Activated naive CD4-positive, alpha-beta T cell treated with anti-CD3 and anti-CD28 coated beads, Interleukin-2, amount 10 ng/mL, durations not matched to agents 7 days and 5 days (primary cell): ENCODE data around the gene MTHFD1.

Source experiments
- CTCF ChIA-PET: fragments of 350-600 bp; sonication (Branson Sonifier 250); formaldehyde crosslinking; loops from one replicate; lab custom pipeline; 2021; ENCODE audit warnings: antibody characterized with exemption; lab: Charles Lee
- DNase-seq: peaks from one replicate; pipeline ENCODE4 v3.0.0-alpha.2; 2020
- H3K27ac Mint-ChIP-seq: one replicate; pipeline ENCODE4 v1.8.0; 2021; ENCODE audit warnings: mild to moderate bottlenecking, moderate library complexity, mixed read lengths
- H3K27me3 Mint-ChIP-seq: one replicate; pipeline ENCODE4 v1.8.0; 2021; ENCODE audit warnings: mild to moderate bottlenecking, mixed read lengths
- H3K36me3 Mint-ChIP-seq: one replicate; pipeline ENCODE4 v1.8.0; 2021; ENCODE audit warnings: mixed read lengths
- H3K4me1 Mint-ChIP-seq: one replicate; pipeline ENCODE4 v1.8.0; 2021; ENCODE audit warnings: mixed read lengths
- H3K4me3 Mint-ChIP-seq: one replicate; pipeline ENCODE4 v1.8.0; 2021; ENCODE audit warnings: mild to moderate bottlenecking, moderate library complexity, mixed read lengths
- H3K9me3 Mint-ChIP-seq: one replicate; pipeline ENCODE4 v1.8.0; 2021; ENCODE audit warnings: mixed read lengths

Gene MTHFD1

GRCh38 chr14:64501411-64502171 lies 113.4 kb downstream of the MTHFD1 start:
- H3K4me3 Mint-ChIP-seq: peak overlapping the region; percentile 90
- no peaks in the 10 kb centered on the region for H3K9me3 Mint-ChIP-seq
- DNase-seq: peak; percentile 23
- H3K27ac Mint-ChIP-seq: peak overlapping the region; percentile 100
- peaks cover 4% of the 10 kb centered on the region for H3K27me3 Mint-ChIP-seq
- CTCF ChIA-PET: interaction anchor here (0.6 to 2.8 kb wide), 6 partner anchors 10 to 157 kb away, joined by 3 to 15 read pairs (median 4); no protein-coding TSS in a partner anchor
- H3K36me3 Mint-ChIP-seq: peaks cover 57% of the 10 kb centered on the region
- H3K4me1 Mint-ChIP-seq: peaks cover 55% of the 10 kb centered on the region

DNA sequence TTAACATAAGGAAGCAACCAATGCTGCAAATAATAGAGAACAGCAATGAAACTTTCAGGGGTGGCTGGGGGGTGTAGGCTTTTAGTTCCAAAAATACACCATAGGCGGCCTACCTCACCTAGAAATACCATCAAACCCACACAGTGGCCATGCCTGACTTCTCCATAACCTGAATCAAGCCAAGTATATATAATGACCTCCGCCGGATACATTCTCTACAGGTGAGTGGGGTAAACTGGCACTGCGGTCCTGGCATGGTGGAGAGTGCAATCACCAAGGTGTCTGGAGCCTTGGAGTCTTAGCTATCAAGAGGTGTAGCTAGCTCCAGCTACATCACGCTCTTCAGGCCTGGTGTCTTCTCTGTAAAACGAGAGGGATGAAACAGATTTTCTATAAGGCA lies 114.3 kb downstream of the MTHFD1 start:
- Mint-ChIP-seq H3K9me3 (no peaks in the 10 kb centered on the region), H3K36me3 (peaks cover 57% of the 10 kb centered on the region), H3K4me3 (peak overlapping the region; percentile 90), H3K27me3 (peaks cover 4% of the 10 kb centered on the region), H3K4me1 (peaks cover 57% of the 10 kb centered on the region), H3K27ac (peak overlapping the region; percentile 100)
- CTCF ChIA-PET: interaction anchor here (0.6 to 2.8 kb wide), 6 partner anchors 9 to 158 kb away, joined by 3 to 15 read pairs (median 6); partner anchors contain the start of gene AKAP5
- peak; percentile 44 for DNase-seq

DNA sequence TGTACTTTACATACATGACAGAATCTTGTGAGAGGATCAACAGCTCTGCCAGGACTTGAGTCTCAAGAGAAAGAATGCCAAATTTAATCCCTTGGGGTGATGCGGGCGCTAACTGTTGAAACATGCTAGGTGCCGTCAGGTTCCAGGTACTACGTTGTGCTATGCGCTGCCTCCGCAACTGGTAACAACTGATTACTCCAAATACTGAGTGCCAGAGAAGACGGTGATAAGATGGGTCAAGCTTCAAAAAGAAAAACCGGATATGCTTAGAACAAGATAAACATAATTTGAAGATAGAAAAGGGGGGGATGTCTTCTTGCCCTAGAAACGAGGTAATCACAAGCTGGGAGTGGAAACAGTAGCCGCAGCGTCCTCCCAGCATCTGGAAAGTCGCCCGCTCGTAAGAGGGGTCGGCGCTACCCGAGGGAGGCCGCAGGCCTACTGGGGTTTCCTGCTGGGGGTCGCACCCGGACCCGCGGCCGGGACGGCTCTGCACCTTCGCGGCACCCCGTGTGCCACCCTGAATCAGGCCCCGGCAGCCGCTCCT lies 114.8 kb downstream of the MTHFD1 start:
- peaks cover 4% of the 10 kb centered on the region for H3K27me3 Mint-ChIP-seq
- H3K9me3 Mint-ChIP-seq: no peaks in the 10 kb centered on the region
- peak; percentile 49 for DNase-seq
- CTCF ChIA-PET: interaction anchor here (0.6 to 2.8 kb wide), 5 partner anchors 8 to 134 kb away, joined by 3 to 15 read pairs (median 6); partner anchors contain the start of gene AKAP5
- H3K4me3 Mint-ChIP-seq: peak overlapping the region; percentile 90
- peak overlapping the region; percentile 100 for H3K27ac Mint-ChIP-seq
- peaks cover 57% of the 10 kb centered on the region for H3K4me1 Mint-ChIP-seq
- peaks cover 55% of the 10 kb centered on the region for H3K36me3 Mint-ChIP-seq

- Mint-ChIP-seq H3K9me3 (no peaks in the 10 kb centered on the region), H3K4me1 (peaks cover 62% of the 10 kb centered on the region), H3K36me3 (peaks cover 52% of the 10 kb centered on the region), H3K27me3 (peaks cover 4% of the 10 kb centered on the region), H3K4me3 (peak within 1 kb of the TSS; percentile 90), H3K27ac (peak within 1 kb of the TSS; percentile 100)
- DNase-seq: peak; percentile 98
- CTCF ChIA-PET: interaction anchor here (1.0 to 2.8 kb wide), 4 partner anchors 8 to 133 kb away, joined by 3 to 15 read pairs (median 6); partner anchors contain the start of gene AKAP5
Measured at GRCh38 chr14:64503434-64504309, 115.5 kb downstream of the MTHFD1 start, which contains the start of gene ZBTB25. TSS of gene ZBTB25 (minus strand) at chr14:64503838. CDS start at chr14:64490533, 13,305 bp downstream.

- H3K27ac Mint-ChIP-seq: peak within 1 kb of the TSS; percentile 100
- H3K9me3 Mint-ChIP-seq: no peaks in the 10 kb centered on the region
- peak within 1 kb of the TSS; percentile 90 for H3K4me3 Mint-ChIP-seq
- H3K36me3 Mint-ChIP-seq: peaks cover 51% of the 10 kb centered on the region
- peaks cover 64% of the 10 kb centered on the region for H3K4me1 Mint-ChIP-seq
- H3K27me3 Mint-ChIP-seq: peaks cover 4% of the 10 kb centered on the region
- CTCF ChIA-PET: interaction anchor here (1.0 to 2.0 kb wide), 2 partner anchors 25 to 38 kb away, joined by 3 to 6 read pairs; partner anchors contain the start of gene AKAP5
- DNase-seq: peak; percentile 90
Measured at GRCh38 chr14:64504310-64504896, 116.2 kb downstream of the MTHFD1 start, which contains the start of gene ZBTB1. TSS of gene ZBTB1 (plus strand) at chr14:64504770. CDS start at chr14:64521505, 16,735 bp downstream.

- Mint-ChIP-seq H3K36me3 (peaks cover 44% of the 10 kb centered on the region), H3K4me1 (peaks cover 64% of the 10 kb centered on the region), H3K9me3 (no peaks in the 10 kb centered on the region), H3K27ac (peak overlapping the region; percentile 100), H3K4me3 (peak overlapping the region; percentile 86), H3K27me3 (peaks cover 4% of the 10 kb centered on the region)
- DNase-seq: peak; percentile 91
- CTCF ChIA-PET: interaction anchor here (1.0 kb wide), 1 partner anchor 25 kb away, joined by 3 read pairs; no protein-coding TSS in a partner anchor
Measured at GRCh38 chr14:64504897-64505794, 117.0 kb downstream of the MTHFD1 start.

- H3K36me3 Mint-ChIP-seq: peaks cover 43% of the 10 kb centered on the region
- H3K27me3 Mint-ChIP-seq: peaks cover 4% of the 10 kb centered on the region
- H3K4me3 Mint-ChIP-seq: peak overlapping the region; percentile 86
- peaks cover 64% of the 10 kb centered on the region for H3K4me1 Mint-ChIP-seq
- no peaks in the 10 kb centered on the region for H3K9me3 Mint-ChIP-seq
- CTCF ChIA-PET: no interaction called here
- no peak for DNase-seq
- peak overlapping the region; percentile 100 for H3K27ac Mint-ChIP-seq
Measured at GRCh38 chr14:64506721-64507120, 118.6 kb downstream of the MTHFD1 start.

- Mint-ChIP-seq H3K4me3 (peak overlapping the region; percentile 86), H3K27ac (peak overlapping the region; percentile 100), H3K27me3 (peaks cover 4% of the 10 kb centered on the region), H3K9me3 (no peaks in the 10 kb centered on the region), H3K4me1 (peaks cover 62% of the 10 kb centered on the region), H3K36me3 (peaks cover 35% of the 10 kb centered on the region)
- DNase-seq: no peak
- CTCF ChIA-PET: interaction anchor here (0.8 kb wide), 1 partner anchor 21 kb away, joined by 3 read pairs; no protein-coding TSS in a partner anchor
Measured at GRCh38 chr14:64507376-64508156, 119.4 kb downstream of the MTHFD1 start.

GRCh38 chr14:64508215-64508776 lies 120.1 kb downstream of the MTHFD1 start:
- CTCF ChIA-PET: interaction anchor here (0.8 to 3.5 kb wide), 2 partner anchors 21 to 78 kb away, joined by 3 to 23 read pairs; no protein-coding TSS in a partner anchor

GRCh38 chr14:64509036-64509435 lies 120.9 kb downstream of the MTHFD1 start:
- Mint-ChIP-seq H3K27ac (peak overlapping the region; percentile 45), H3K27me3 (peaks cover 1% of the 10 kb centered on the region), H3K4me1 (peaks cover 64% of the 10 kb centered on the region), H3K9me3 (no peaks in the 10 kb centered on the region), H3K36me3 (peaks cover 31% of the 10 kb centered on the region), H3K4me3 (no peak overlapping the region)
- DNase-seq: no peak
- CTCF ChIA-PET: interaction anchor here (1.3 to 3.5 kb wide), 2 partner anchors 12 to 79 kb away, joined by 3 to 23 read pairs; no protein-coding TSS in a partner anchor

More at GRCh38 chr14:64508215-64508776, 120.1 kb downstream of the MTHFD1 start:
- Mint-ChIP-seq H3K9me3 (no peaks in the 10 kb centered on the region), H3K4me3 (peak overlapping the region; percentile 51), H3K27ac (peak overlapping the region; percentile 25), H3K4me1 (peaks cover 62% of the 10 kb centered on the region), H3K27me3 (peaks cover 4% of the 10 kb centered on the region), H3K36me3 (peaks cover 31% of the 10 kb centered on the region)
- no peak for DNase-seq
